ENCODE results near the gene RGS6.

DNA sequence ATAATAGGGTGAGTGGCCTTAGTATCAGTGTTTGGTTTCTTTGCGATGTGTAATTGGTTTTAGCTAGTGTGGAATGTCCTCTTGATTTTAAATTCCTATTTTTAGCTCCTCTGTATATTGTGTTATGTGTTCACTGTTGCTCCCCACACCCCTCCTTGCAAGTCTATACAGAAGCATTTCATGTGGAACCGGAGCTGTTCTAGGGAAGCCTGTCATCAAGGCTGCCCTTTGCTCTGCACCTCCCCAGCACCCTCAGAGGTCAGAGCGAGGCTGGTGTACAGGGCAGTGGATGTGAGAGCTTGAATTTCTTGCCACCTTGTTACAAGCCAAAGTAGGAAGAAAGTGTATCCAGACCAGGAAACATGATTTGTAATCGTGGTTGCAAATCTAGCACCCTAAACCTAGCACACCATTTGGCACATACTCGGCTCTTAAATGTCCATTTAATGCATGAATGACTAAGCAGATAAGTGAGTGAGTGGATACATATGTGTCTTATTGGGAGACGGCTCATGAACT, 376.8 kb downstream of the RGS6 start:
- TF ChIP-seq, protein P1, sequence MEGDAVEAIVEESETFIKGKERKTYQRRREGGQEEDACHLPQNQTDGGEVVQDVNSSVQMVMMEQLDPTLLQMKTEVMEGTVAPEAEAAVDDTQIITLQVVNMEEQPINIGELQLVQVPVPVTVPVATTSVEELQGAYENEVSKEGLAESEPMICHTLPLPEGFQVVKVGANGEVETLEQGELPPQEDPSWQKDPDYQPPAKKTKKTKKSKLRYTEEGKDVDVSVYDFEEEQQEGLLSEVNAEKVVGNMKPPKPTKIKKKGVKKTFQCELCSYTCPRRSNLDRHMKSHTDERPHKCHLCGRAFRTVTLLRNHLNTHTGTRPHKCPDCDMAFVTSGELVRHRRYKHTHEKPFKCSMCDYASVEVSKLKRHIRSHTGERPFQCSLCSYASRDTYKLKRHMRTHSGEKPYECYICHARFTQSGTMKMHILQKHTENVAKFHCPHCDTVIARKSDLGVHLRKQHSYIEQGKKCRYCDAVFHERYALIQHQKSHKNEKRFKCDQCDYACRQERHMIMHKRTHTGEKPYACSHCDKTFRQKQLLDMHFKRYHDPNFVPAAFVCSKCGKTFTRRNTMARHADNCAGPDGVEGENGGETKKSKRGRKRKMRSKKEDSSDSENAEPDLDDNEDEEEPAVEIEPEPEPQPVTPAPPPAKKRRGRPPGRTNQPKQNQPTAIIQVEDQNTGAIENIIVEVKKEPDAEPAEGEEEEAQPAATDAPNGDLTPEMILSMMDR (IDR thresholded peaks at IDR 0.05), result no peak
- TF ChIP-seq POLR2A (IDR thresholded peaks at IDR 0.05), result no peak
